SW 1271 (cell line): ENCODE measurements around the gene OR13F1.
"Not testable (repeated sequence)": the region's sequence is repeated elsewhere in the genome, so short reads cannot be mapped to it uniquely, and the experiment has no call there.

Experiments
- DNase-seq, 2 experiments: peaks; one replicate each; lab custom pipeline; 2025; lab: John Stamatoyannopoulos, UW

The OR13F1 gene

GRCh38 chr9:104503963-104504362 is at the start of gene OR13F1:
Gene OR13F1, plus strand, starts transcription at chr9:104504263. Its CDS starts 0 bp downstream, at chr9:104504263.
- DNase-seq: no peak

DNA sequence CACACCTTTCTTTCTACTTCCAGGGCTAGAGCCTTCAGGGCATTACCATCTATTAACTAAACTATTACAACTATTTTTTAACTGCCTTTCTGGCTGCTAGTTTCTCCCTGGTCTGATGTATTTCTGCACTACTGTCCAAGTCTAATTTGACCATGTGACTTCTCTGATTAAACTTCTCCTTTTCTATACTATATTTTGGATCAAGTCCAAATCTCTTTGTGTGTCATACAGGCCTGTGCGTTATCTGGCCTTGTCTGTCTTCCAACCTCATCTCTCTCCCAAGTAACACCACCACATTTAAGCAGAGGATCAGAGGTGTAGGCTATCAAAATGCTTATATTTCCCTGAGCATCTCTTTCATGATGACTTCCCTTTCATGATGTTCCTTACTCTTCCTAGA is 47.2 kb upstream of the OR13F1 start:
- DNase-seq: no peak

GRCh38 chr9:104463864-104464263 is 40.2 kb upstream of the OR13F1 start:
- DNase-seq: no peak

GRCh38 chr9:104468261-104468660 is 35.8 kb upstream of the OR13F1 start:
- no peak for DNase-seq

GRCh38 chr9:104482921-104483570 is 21.0 kb upstream of the OR13F1 start:
- DNase-seq: no peak

- DNase-seq: no peak
Observed at GRCh38 chr9:104485014-104485413, 19.0 kb upstream of the OR13F1 start.

GRCh38 chr9:104494808-104495207 is 9.3 kb upstream of the OR13F1 start:
- peak in 1 of 2 experiments; percentile 22 for DNase-seq

DNA sequence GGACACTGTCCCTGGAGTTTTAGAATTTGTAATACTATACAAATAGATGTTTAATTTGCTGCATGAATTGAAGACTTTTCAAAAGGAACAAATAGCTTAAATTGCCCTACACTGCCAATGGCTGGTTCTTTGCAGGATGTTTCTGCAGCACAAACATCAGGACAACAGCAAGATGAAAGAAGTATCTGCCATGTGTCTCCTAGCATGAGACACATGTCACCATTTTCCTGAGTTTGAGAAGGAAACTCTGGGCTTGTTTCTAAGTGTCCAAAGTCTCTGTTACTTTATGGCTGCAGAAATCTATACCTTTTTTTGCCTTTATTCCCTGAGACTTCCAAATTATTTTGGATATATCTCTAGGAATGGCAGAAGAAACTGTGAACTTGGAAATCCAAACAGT is 623 bp upstream of the OR13F1 start:
- no peak for DNase-seq

- no peak for DNase-seq
Observed at GRCh38 chr9:104506565-104506964, 2.5 kb downstream of the OR13F1 start.

GRCh38 chr9:104514901-104515300 is 10.8 kb downstream of the OR13F1 start:
- no peak for DNase-seq

- DNase-seq: not testable (repeated sequence)
Observed at GRCh38 chr9:104520241-104520640, 16.2 kb downstream of the OR13F1 start.

- DNase-seq: no peak
Observed at GRCh38 chr9:104527109-104527508, 23.0 kb downstream of the OR13F1 start, which contains the start of gene OR13C4. Gene OR13C4, minus strand, starts transcription at chr9:104527209. Its CDS starts 0 bp downstream, at chr9:104527209.

DNA sequence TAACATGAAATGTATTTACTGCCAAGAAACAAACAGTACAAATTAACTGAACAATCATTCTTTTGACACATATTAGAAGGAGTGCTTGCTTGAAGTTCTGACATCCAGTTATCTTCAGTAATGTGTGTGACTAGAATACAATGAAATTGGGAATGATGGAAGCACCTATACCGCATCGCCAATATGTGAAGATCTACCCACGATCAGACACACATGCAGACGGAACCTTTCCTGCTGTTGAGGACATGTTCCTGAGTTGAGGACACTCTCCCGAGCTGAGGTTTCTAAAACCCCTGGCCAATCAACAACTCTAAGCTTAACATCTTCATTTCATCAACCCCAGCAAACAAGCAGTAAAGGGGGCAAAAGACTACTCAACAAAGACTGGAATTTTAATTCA is 32.7 kb downstream of the OR13F1 start, which contains the start of gene OR13C3:
Gene OR13C3 (minus strand): TSS at position 101 of the 400 bp plus-strand sequence. CDS start 133 bp downstream, outside the sequence.
- no peak for DNase-seq

DNA sequence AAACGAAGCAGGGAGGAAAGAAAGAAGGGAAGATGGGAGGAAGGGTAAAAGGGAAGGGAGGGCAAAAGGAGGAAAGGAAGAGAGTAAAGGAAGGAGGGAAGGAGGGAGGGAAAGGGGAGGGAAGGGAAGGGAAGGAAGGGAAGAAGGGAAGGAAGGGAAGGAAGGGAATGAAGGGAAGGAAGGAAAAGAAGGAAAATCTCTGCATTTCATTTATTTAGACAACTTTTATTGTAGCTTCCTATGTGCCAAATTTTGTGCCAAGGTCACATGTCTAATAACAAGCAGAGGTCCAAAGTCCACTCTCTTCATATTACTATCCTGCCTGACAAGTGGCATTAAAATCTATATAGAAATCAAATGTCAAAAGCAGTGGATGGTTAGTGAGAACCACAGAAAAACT is 35.2 kb downstream of the OR13F1 start:
- DNase-seq: no peak

DNA sequence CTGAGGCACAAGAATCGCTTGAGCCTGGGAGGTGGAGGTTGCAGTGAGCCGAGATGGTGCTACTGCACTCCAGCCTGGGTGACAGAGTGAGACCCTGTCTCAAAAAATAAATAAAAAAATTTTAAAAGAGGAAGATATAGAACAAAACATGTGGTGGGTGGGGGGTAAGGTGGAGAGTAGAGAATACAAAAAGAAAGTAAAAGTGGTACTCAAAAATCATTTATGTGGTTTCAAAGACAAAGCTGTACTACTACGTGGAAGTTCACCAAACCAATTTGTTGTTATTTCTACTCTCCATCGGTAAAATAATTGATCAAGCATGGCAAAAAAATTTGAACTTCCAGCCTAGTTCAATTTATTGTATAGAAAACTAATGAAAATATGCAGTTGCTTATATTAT is 40.6 kb downstream of the OR13F1 start:
- DNase-seq: no peak

DNA sequence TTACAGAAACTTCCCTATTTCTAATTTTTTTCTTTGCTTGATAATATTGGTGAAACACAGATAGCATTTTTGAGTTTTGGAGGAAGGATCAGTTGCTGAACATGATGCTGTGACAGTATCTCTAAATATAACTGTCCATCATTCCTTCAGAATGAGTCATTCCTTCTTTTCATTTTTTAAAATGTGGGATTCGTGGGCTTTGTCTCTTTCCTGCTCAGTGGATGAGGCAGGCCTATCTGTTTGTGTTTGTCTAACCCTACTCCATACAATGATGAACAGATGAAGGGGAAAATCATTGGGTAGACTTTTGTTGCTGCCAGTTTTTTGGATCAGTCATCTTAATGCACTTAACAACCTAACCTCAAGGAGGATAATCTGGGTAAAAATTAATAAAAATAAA is 49.2 kb downstream of the OR13F1 start:
- no peak for DNase-seq
